Uterus (tissue), 2 donors: ENCODE measurements around the gene STAC2.

Experiments used
- CTCF ChIP-seq, 4 experiments: fragments of 200-600 bp in 2 of 4; fragments of 450-650 bp in 2 of 4; sonication (generic) in 2 of 4; IDR thresholded peaks; one replicate each; pipeline ENCODE4 v1.5.1; 2016 to 2019; ENCODE audit warnings: antibody characterized with exemption in 4 of 4, mild to moderate bottlenecking in 2 of 4, moderate library complexity in 1 of 4
- POLR2A ChIP-seq, 2 donors: fragments of 450-650 bp; IDR thresholded peaks; one replicate each; pipeline ENCODE4 v1.6.1; 2016; ENCODE audit warnings: antibody characterized with exemption in 2 of 2, mild to moderate bottlenecking in 1 of 2, moderate library complexity in 1 of 2

GRCh38 chr17:39225308-39225958 is at the start of gene STAC2:
- no peak for TF ChIP-seq CTCF (IDR thresholded peaks at IDR 0.05)
- TF ChIP-seq POLR2A (IDR thresholded peaks at IDR 0.05): no peak
